Activated CD4-positive, CD25-positive, alpha-beta regulatory T cell treated with anti-CD3 and anti-CD28 coated beads, Interleukin-2, amount 50 U/mL, for 72 hours (primary cell): ENCODE results near the gene ZPR1.
A peak's percentile ranks its signal among the peaks of the same experiment; 100 is the strongest.
"Not testable (repeated sequence)": the region's sequence is repeated elsewhere in the genome, so short reads cannot be mapped to it uniquely, and the experiment has no call there.

Experiments used
- DNase-seq: peaks from one replicate; pipeline ENCODE4 v3.0.0; 2021

The ZPR1 gene

GRCh38 chr11:116792144-116792868, 4.5 kb upstream of the ZPR1 start:
- DNase-seq = no peak

GRCh38 chr11:116791813-116792143, 4.0 kb upstream of the ZPR1 start, which contains the start of gene APOA5:
Gene APOA5, minus strand, starts transcription at chr11:116791879. Its CDS starts 19 bp downstream, at chr11:116791860.
- DNase-seq = no peak

GRCh38 chr11:116791002-116791812, 3.4 kb upstream of the ZPR1 start:
- DNase-seq = peak; percentile 82

- no peak for DNase-seq
Measured at GRCh38 chr11:116790167-116791001, 2.6 kb upstream of the ZPR1 start.

- no peak for DNase-seq
Measured at GRCh38 chr11:116788975-116789374, 1.2 kb upstream of the ZPR1 start.

- no peak for DNase-seq
Measured at GRCh38 chr11:116788534-116788933, 711 bp upstream of the ZPR1 start.

GRCh38 chr11:116787436-116787785, 412 bp downstream of the ZPR1 start:
- no peak for DNase-seq

- DNase-seq = no peak
Measured at GRCh38 chr11:116786966-116787365, 857 bp downstream of the ZPR1 start.

GRCh38 chr11:116786326-116786725, 1.5 kb downstream of the ZPR1 start:
- DNase-seq = no peak

- no peak for DNase-seq
Measured at GRCh38 chr11:116782728-116783127, 5.1 kb downstream of the ZPR1 start.

GRCh38 chr11:116778556-116778955, 9.3 kb downstream of the ZPR1 start:
- no peak for DNase-seq

- DNase-seq = no peak
Measured at GRCh38 chr11:116777056-116777455, 10.8 kb downstream of the ZPR1 start.

- no peak for DNase-seq
Measured at GRCh38 chr11:116776522-116776984, 11.3 kb downstream of the ZPR1 start.

- DNase-seq = no peak
Measured at GRCh38 chr11:116775975-116776374, 11.8 kb downstream of the ZPR1 start.

GRCh38 chr11:116774661-116775060, 13.2 kb downstream of the ZPR1 start:
- DNase-seq = no peak

- DNase-seq = no peak
Measured at GRCh38 chr11:116773203-116774097, 14.4 kb downstream of the ZPR1 start.

GRCh38 chr11:116772443-116773202, 15.2 kb downstream of the ZPR1 start, which contains the start of gene BUD13:
Gene BUD13, minus strand, starts transcription at chr11:116772987. Its CDS starts 23 bp downstream, at chr11:116772964.
- peak; percentile 98 for DNase-seq

- DNase-seq = no peak
Measured at GRCh38 chr11:116771935-116772334, 15.9 kb downstream of the ZPR1 start.

GRCh38 chr11:116762132-116762531, 25.7 kb downstream of the ZPR1 start:
- no peak for DNase-seq

GRCh38 chr11:116756044-116756443, 31.8 kb downstream of the ZPR1 start:
- not testable (repeated sequence) for DNase-seq

GRCh38 chr11:116750070-116750718, 37.6 kb downstream of the ZPR1 start:
- no peak for DNase-seq
